ENCODE data around the gene ABCB11. TPM values are rescaled to one million over a fixed set of nuclear protein-coding genes. Genes with fewer than 3 reads are reported as not detected.

Gene ABCB11
- total RNA-seq, 1 experiment from 2014 or later, result not detected

DNA sequence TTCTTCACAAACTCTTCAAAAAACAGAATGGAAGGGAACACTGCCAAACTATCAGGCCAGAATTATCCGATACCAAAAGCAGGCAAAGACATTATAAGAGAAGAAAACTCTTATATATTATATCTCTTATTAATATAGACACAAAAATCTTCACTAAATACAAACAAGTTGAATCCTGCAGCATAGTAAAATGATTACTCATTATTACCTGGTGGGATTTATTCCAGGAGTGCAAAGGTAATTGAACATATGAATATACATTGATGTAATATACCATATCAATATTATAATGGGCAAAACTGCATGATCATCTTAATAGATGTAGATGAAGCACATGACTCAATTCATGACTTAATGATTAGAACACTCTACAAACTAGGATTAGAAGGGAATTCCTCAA is 25.1 kb downstream of the ABCB11 start:
- Histone ChIP-seq H3K27me3 (ENCODE audit: insufficient read depth, low read depth) (no peaks in the 10 kb centered on the region), H2AFZ (no peak overlapping the region), H4K20me1 (ENCODE audit: insufficient read depth) (no peaks in the 10 kb centered on the region), H3K4me1 (replicated peaks; ENCODE audit: insufficient read depth) (no peaks in the 10 kb centered on the region), H3K36me3 (ENCODE audit: low read depth) (no peaks in the 10 kb centered on the region), H3K27ac (no peak overlapping the region), H3F3A (ENCODE audit: insufficient read depth, low read depth) (no peaks in the 10 kb centered on the region), H3K9me3 (ENCODE audit: insufficient read depth, low read depth) (no peaks in the 10 kb centered on the region), H3K79me2 (ENCODE audit: low read depth) (no peaks in the 10 kb centered on the region), H3K4me2 (no peak overlapping the region), H3K9me2 (ENCODE audit: insufficient read depth) (no peaks in the 10 kb centered on the region), H3K4me3 (no peak overlapping the region)
- ChIA-PET CTCF (no interaction called here), POLR2A (ENCODE audit: unreplicated experiment) (no interaction called here)
- TF ChIP-seq, protein P1, sequence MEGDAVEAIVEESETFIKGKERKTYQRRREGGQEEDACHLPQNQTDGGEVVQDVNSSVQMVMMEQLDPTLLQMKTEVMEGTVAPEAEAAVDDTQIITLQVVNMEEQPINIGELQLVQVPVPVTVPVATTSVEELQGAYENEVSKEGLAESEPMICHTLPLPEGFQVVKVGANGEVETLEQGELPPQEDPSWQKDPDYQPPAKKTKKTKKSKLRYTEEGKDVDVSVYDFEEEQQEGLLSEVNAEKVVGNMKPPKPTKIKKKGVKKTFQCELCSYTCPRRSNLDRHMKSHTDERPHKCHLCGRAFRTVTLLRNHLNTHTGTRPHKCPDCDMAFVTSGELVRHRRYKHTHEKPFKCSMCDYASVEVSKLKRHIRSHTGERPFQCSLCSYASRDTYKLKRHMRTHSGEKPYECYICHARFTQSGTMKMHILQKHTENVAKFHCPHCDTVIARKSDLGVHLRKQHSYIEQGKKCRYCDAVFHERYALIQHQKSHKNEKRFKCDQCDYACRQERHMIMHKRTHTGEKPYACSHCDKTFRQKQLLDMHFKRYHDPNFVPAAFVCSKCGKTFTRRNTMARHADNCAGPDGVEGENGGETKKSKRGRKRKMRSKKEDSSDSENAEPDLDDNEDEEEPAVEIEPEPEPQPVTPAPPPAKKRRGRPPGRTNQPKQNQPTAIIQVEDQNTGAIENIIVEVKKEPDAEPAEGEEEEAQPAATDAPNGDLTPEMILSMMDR (conservative IDR thresholded peaks at IDR 0.05), result no peak
- no peak for TF ChIP-seq EZH2 (IDR thresholded peaks at IDR 0.05; ENCODE audit: low read depth)
- DNase-seq, result no peak
- no TSS peak for BruUV-seq (replicated peaks)
- intact Hi-C loops (cut with micrococcal nuclease; ENCODE audit: unreplicated experiment), result no loop called here

DNA sequence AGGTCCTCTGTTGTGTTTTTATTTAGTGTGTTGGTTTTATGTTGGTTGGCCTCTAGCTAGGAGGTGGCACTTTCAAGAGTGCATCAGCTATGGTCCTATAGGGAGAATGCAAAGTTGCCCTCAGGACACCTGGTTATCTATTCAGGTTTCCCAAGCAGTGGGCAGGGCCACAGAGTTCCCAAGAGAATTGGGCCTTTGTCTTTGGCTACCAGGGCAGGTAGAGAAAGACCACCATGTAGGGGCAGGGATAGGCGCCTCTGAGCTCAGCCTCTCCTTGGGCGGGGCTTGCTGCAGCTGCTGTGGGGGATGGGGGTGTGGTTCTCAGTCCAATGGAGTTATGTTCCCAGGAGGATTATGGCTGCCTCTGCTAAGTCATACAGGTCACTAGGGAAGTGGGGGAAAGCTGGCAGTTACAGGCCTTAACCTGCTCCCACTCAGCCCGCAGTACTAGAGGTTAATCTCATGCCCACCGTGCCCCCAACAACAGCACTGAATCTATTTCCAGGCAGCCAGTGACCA is 26.0 kb downstream of the ABCB11 start:
- H2AFZ ChIP-seq, result no peak overlapping the region
- BruUV-seq (replicated peaks), result no TSS peak

DNA sequence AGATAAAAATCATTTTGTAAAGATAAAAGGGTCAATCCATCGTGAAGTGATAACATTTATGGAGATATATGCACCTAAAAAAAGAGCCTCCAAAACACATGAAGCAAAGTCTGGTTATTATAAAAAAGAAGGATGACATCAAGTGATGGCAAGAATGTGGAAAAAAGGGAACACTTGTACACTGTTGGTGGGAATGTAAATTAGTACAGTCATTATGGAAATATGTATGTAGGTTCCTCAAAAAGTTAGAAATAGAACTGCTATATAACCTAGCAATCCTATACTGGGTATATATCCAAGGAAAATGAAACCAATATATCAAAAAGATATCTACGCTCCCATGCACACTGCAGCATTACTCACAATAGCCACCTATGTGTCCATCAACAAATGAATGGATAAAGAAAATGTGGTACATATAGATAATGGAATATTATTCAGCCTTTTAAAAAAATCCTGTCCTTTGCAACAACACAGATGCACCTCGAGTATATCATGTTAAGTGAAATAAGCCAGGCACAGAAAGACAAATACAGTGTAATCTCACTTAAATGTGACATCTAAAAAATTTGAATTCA is 28.9 kb downstream of the ABCB11 start:
- POLR2A ChIA-PET (ENCODE audit: unreplicated experiment), result no interaction called here
- no peak overlapping the region for H3K4me3 ChIP-seq
- H3K9me2 ChIP-seq (ENCODE audit: insufficient read depth), result no peaks in the 10 kb centered on the region
- CTCF ChIA-PET, result no interaction called here
- H4K20me1 ChIP-seq (ENCODE audit: insufficient read depth), result no peaks in the 10 kb centered on the region
- no peak for DNase-seq
- H3K4me1 ChIP-seq (replicated peaks; ENCODE audit: insufficient read depth), result no peaks in the 10 kb centered on the region
- no peaks in the 10 kb centered on the region for H3K79me2 ChIP-seq (ENCODE audit: low read depth)
- no peak overlapping the region for H2AFZ ChIP-seq
- no peaks in the 10 kb centered on the region for H3K27me3 ChIP-seq (ENCODE audit: insufficient read depth, low read depth)
- no peak overlapping the region for H3K27ac ChIP-seq
- no peak overlapping the region for H3K4me2 ChIP-seq
- no TSS peak for BruUV-seq (replicated peaks)
- intact Hi-C loops (cut with micrococcal nuclease; ENCODE audit: unreplicated experiment), result no loop called here
- no peaks in the 10 kb centered on the region for H3K36me3 ChIP-seq (ENCODE audit: low read depth)
- TF ChIP-seq, protein P1 (conservative IDR thresholded peaks at IDR 0.05), result no peak
- no peak for TF ChIP-seq EZH2 (IDR thresholded peaks at IDR 0.05; ENCODE audit: low read depth)
- H3F3A ChIP-seq (ENCODE audit: insufficient read depth, low read depth), result no peaks in the 10 kb centered on the region
- no peaks in the 10 kb centered on the region for H3K9me3 ChIP-seq (ENCODE audit: insufficient read depth, low read depth)

More for the DNA sequence above, 26.0 kb downstream of the ABCB11 start:
- POLR2A ChIA-PET (ENCODE audit: unreplicated experiment), result no interaction called here
- no peaks in the 10 kb centered on the region for H3K9me3 ChIP-seq (ENCODE audit: insufficient read depth, low read depth)
- no peak for DNase-seq
- H3K27me3 ChIP-seq (ENCODE audit: insufficient read depth, low read depth), result no peaks in the 10 kb centered on the region
- no peak overlapping the region for H3K27ac ChIP-seq
- H3K36me3 ChIP-seq (ENCODE audit: low read depth), result no peaks in the 10 kb centered on the region
- no peaks in the 10 kb centered on the region for H3F3A ChIP-seq (ENCODE audit: insufficient read depth, low read depth)
- CTCF ChIA-PET, result interaction anchor here (0.7 kb wide), 1 partner anchor 15 kb away, joined by 3 read pairs; no protein-coding TSS in a partner anchor
- no peak overlapping the region for H3K4me3 ChIP-seq
- H3K79me2 ChIP-seq (ENCODE audit: low read depth), result no peaks in the 10 kb centered on the region
- intact Hi-C loops (cut with micrococcal nuclease; ENCODE audit: unreplicated experiment), result no loop called here
- H3K9me2 ChIP-seq (ENCODE audit: insufficient read depth), result no peaks in the 10 kb centered on the region
- no peaks in the 10 kb centered on the region for H4K20me1 ChIP-seq (ENCODE audit: insufficient read depth)
- TF ChIP-seq, protein P1 (conservative IDR thresholded peaks at IDR 0.05), result no peak
- TF ChIP-seq EZH2 (IDR thresholded peaks at IDR 0.05; ENCODE audit: low read depth), result no peak
- no peaks in the 10 kb centered on the region for H3K4me1 ChIP-seq (replicated peaks; ENCODE audit: insufficient read depth)
- no peak overlapping the region for H3K4me2 ChIP-seq
